Lower leg skin (tissue), 4 donors: Measurements from ENCODE around the gene CT45A5. TPM values are rescaled to one million over a fixed set of nuclear protein-coding genes. Genes with fewer than 3 reads are reported as not detected.

Source experiments
- total RNA-seq, 4 donors: library from RNA; depleted of rRNA; stranded (reverse); fragments of >200 nt; gene quantifications; one replicate each; pipeline ENCODE4 v1.1.0, GENCODE V29; 2016

CT45A5 gene
- total RNA-seq, 4 donors from 2014 or later = not detected

Other genes with a start within 250 kb of the CT45A5 start
- not detected for gene CT45A1, start 71.9 kb downstream of the CT45A5 start, total RNA-seq
- not detected for gene CT45A3, start 17.3 kb downstream of the CT45A5 start, total RNA-seq
- gene CT45A6, start 17.3 kb upstream of the CT45A5 start, total RNA-seq = not detected
- gene CT45A2, start 34.5 kb upstream of the CT45A5 start, total RNA-seq = not detected
- not detected for gene CT45A7, start 51.8 kb upstream of the CT45A5 start, total RNA-seq
- not detected for gene CT45A8, start 69.0 kb upstream of the CT45A5 start, total RNA-seq
- gene CT45A9, start 86.3 kb upstream of the CT45A5 start, total RNA-seq = not detected
- gene CT45A10, start 107.9 kb upstream of the CT45A5 start, total RNA-seq = not detected
- gene SAGE1, start 108.2 kb upstream of the CT45A5 start, total RNA-seq = not detected
- 10 to 100 TPM; 17.3 to 25.3 (median 21.2) TPM for gene MMGT1, start 188.5 kb upstream of the CT45A5 start, total RNA-seq
- 10 to 100 TPM; 11.6 to 18.1 (median 17.2) TPM for gene SLC9A6, start 199.9 kb upstream of the CT45A5 start, total RNA-seq